ENCODE measurements around the gene PDE6C. TPM values are rescaled to one million over a fixed set of nuclear protein-coding genes. Genes with fewer than 3 reads are reported as not detected.

The PDE6C gene
- total and polyA plus RNA-seq, 2 of the 8 experiments (the other 6 are each of a cell fraction or from before 2014, with no cell fraction given): not detected

GRCh38 chr10:93673791-93674190 lies 61.5 kb downstream of the PDE6C start:
- H4K5ac ChIP-seq (ENCODE audit: insufficient read length, low read depth, low read length): no peak overlapping the region
- no peak overlapping the region for H3K27ac ChIP-seq (ENCODE audit: low read depth, low read length)
- no peak overlapping the region for H3K4me2 ChIP-seq (ENCODE audit: insufficient read depth in 1 of 2, low read depth in 2 of 2, low read length in 2 of 2)
- H4K91ac ChIP-seq (replicated peaks; ENCODE audit: insufficient read length, low read length): no peak overlapping the region
- no peak overlapping the region for H3K4me3 ChIP-seq (ENCODE audit: extremely low read depth in 1 of 4, insufficient read depth in 2 of 4, low read depth in 3 of 4, low read length in 4 of 4)
- FAIRE-seq (no peak), DNase-seq (ENCODE audit: low read depth in 1 of 2, low spot score in 2 of 2) (no peak)
- H3K36me3 ChIP-seq (ENCODE audit: control insufficient read depth in 2 of 4, insufficient read depth in 4 of 4, low read length in 3 of 4): peaks cover 0 to 54% (median 12%) of the 10 kb centered on the region in 4 experiments; a peak in 5 of 8 replicates
- no peak overlapping the region for H3K23ac ChIP-seq (ENCODE audit: insufficient read length)
- CTCF ChIA-PET (ENCODE audit: partially characterized antibody): no interaction called here
- 89% methylated on average over 2 of the region's 2 CpGs; no CpG with 5 or more reads in 1 of the 2 experiments for WGBS, 2 experiments (ENCODE audit: extremely low coverage in 1 of 2, insufficient coverage in 1 of 2, insufficient read length in 1 of 2, insufficient replicate concordance in 2 of 2, low coverage in 1 of 2, low lambda C conversion rate in 2 of 2, missing lambda C conversion rate in 1 of 2)
- H3K79me2 ChIP-seq (ENCODE audit: control insufficient read depth in 1 of 2, insufficient read depth in 2 of 2, low read length in 2 of 2): no peaks in the 10 kb centered on the region
- H2BK20ac ChIP-seq (ENCODE audit: low read length): no peak overlapping the region
- no peak overlapping the region for H3K14ac ChIP-seq (ENCODE audit: insufficient read length)
- no peak overlapping the region for H4K8ac ChIP-seq (ENCODE audit: extremely low read depth, insufficient read depth, low read length)
- peaks cover 0 to 2% of the 10 kb centered on the region in 2 experiments for H4K20me1 ChIP-seq (replicated peaks in 1 of 2; ENCODE audit: control insufficient read depth in 1 of 2, insufficient read depth in 2 of 2, low read length in 2 of 2)
- H3K56ac ChIP-seq (replicated peaks; ENCODE audit: insufficient read length, low read depth, low read length): no peak overlapping the region
- H3K79me1 ChIP-seq (ENCODE audit: low read depth, low read length): no peaks in the 10 kb centered on the region
- H3K18ac ChIP-seq (ENCODE audit: extremely low read depth, low read length): no peak overlapping the region
- H2BK15ac ChIP-seq (ENCODE audit: low read length): no peak overlapping the region
- no peak for TF ChIP-seq CEBPB (IDR thresholded peaks at IDR 0.05; ENCODE audit: low read depth, low read length)
- TF ChIP-seq CBX5 (IDR thresholded peaks at IDR 0.05; ENCODE audit: low read depth, low read length): no peak
- no peak for TF ChIP-seq ZNF274 (IDR thresholded peaks at IDR 0.05; ENCODE audit: borderline replicate concordance, extremely low read depth, low read length)
- no peak for TF ChIP-seq EGR1 (IDR thresholded peaks at IDR 0.05; ENCODE audit: borderline replicate concordance, low read depth, low read length)
- TF ChIP-seq SIX5 (IDR thresholded peaks at IDR 0.05; ENCODE audit: low read depth, low read length): no peak
- TF ChIP-seq MAFK (IDR thresholded peaks at IDR 0.05; ENCODE audit: low read depth, low read length): no peak
- no peak for TF ChIP-seq JUND (IDR thresholded peaks at IDR 0.05; ENCODE audit: low read length)
- no peak for TF ChIP-seq TAF1 (IDR thresholded peaks at IDR 0.05; ENCODE audit: low read depth, low read length)
- no peak for TF ChIP-seq SP4 (IDR thresholded peaks at IDR 0.05; ENCODE audit: low read length)
- no peak for TF ChIP-seq KDM1A (IDR thresholded peaks at IDR 0.05; ENCODE audit: borderline replicate concordance, low read length)
- H2BK120ac ChIP-seq (replicated peaks; ENCODE audit: low read depth, low read length): no peak overlapping the region
- no peak overlapping the region for H3K4ac ChIP-seq (replicated peaks; ENCODE audit: insufficient read length, low read depth, low read length)
- no peak overlapping the region for H3K9ac ChIP-seq (replicated peaks in 1 of 4; ENCODE audit: extremely low read depth in 1 of 4, low read depth in 3 of 4, low read length in 3 of 4)
- H3K4me1 ChIP-seq (replicated peaks in 1 of 4; ENCODE audit: control insufficient read depth in 3 of 4, insufficient read depth in 4 of 4, low read length in 3 of 4): no peaks in the 10 kb centered on the region
- no peak overlapping the region for H2BK12ac ChIP-seq (ENCODE audit: low read depth, low read length)
- POLR2A ChIA-PET (ENCODE audit: partially characterized antibody): interaction anchor here (1.0 kb wide), 1 partner anchor 23 kb away, joined by 3 read pairs; no protein-coding TSS in a partner anchor
- no peaks in the 10 kb centered on the region for H3K27me3 ChIP-seq (replicated peaks in 1 of 4; ENCODE audit: control insufficient read depth in 3 of 4, extremely low read depth in 1 of 4, insufficient read depth in 3 of 4, low read length in 3 of 4)
- no peaks in the 10 kb centered on the region for H3K9me3 ChIP-seq (ENCODE audit: insufficient read depth in 2 of 2, low read depth in 1 of 2, low read length in 1 of 2)
- H2AK5ac ChIP-seq (ENCODE audit: low read depth, low read length): no peak overlapping the region
- H2BK5ac ChIP-seq (ENCODE audit: low read depth, low read length): no peak overlapping the region
- H3K23me2 ChIP-seq (ENCODE audit: low read depth, low read length): no peaks in the 10 kb centered on the region
- H2AFZ ChIP-seq (ENCODE audit: low read length): no peak overlapping the region

Data from H1 (cell line).